Activated naive CD4-positive, alpha-beta T cell (primary cell): ENCODE data around the gene IPO4.
A peak's percentile ranks its signal among the peaks of the same experiment; 100 is the strongest.

Source experiments
- DNase-seq, 4 experiments: peaks; one replicate each; lab custom pipeline; 2025; lab: John Stamatoyannopoulos, UW

Gene IPO4

DNA sequence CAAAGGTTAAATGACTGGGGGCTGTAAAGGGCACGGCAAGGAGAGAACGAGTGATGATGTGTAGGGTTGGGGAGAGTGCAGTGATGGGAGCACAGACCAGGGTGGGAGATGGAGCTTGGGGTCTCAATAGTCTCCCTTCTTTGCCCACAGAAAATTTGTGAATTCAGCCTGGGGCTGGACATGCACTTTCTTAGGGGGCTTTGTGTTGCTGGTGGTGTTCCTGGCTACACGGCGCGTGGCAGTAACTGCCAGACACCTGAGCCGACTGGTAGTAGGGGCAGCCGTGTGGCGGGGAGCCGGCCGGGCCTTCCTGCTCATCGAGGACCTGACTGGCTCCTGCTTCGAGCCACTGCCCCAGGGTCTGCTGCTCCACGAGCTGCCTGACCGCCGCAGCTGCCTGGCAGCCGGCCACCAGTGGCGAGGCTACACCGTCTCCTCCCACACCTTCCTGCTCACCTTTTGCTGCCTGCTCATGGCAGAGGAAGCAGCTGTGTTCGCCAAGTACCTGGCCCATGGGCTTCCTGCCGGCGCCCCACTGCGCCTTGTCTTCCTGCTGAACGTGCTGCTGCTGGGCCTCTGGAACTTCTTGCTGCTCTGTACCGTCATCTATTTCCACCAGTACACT lies 56.4 kb downstream of the IPO4 start:
- peak in 1 of 4 experiments; percentile 47 for DNase-seq

- no peak for DNase-seq
Measured at GRCh38 chr14:24131549-24131966, 57.1 kb downstream of the IPO4 start.

- DNase-seq: no peak
Measured at GRCh38 chr14:24130717-24131548, 57.7 kb downstream of the IPO4 start.

- no peak for DNase-seq
Measured at GRCh38 chr14:24130380-24130716, 58.3 kb downstream of the IPO4 start, which contains the start of gene FITM1. FITM1 (plus strand) TSS chr14:24130659; CDS start chr14:24131564, 905 bp downstream.
